Osteoblast (primary cell): ENCODE data around the gene SNURF. TPM values are rescaled to one million over a fixed set of nuclear protein-coding genes. Genes with fewer than 3 reads are reported as not detected.
"Not testable (repeated sequence)": the region's sequence is repeated elsewhere in the genome, so short reads cannot be mapped to it uniquely, and the experiment has no call there.

Source experiments
- DNase-seq: peaks from one replicate; pipeline ENCODE4 v3.0.0; 2011; ENCODE audit warnings: low spot score, mixed read lengths; ENCODE audit not compliant: insufficient read length; ENCODE audit errors: missing footprints
- H2AFZ ChIP-seq: 2 replicates; pipeline ENCODE4 v1.6.0; 2011; ENCODE audit warnings: mild to moderate bottlenecking, low read length
- H3K27ac ChIP-seq: 2 replicates; pipeline ENCODE4 v1.5.1; 2011; ENCODE audit warnings: mild to moderate bottlenecking, low read depth, low read length, moderate library complexity
- H3K27me3 ChIP-seq: 2 replicates; pipeline ENCODE4 v1.6.0; 2012; ENCODE audit warnings: mild to moderate bottlenecking, control low read depth, inconsistent platforms, low read length, moderate library complexity; ENCODE audit not compliant: insufficient read depth
- H3K36me3 ChIP-seq: 2 replicates; pipeline ENCODE4 v1.5.1; 2011; ENCODE audit warnings: mild to moderate bottlenecking, low read length, control low read depth, moderate library complexity; ENCODE audit not compliant: insufficient read depth
- H3K4me1 ChIP-seq: 2 replicates; pipeline ENCODE4 v1.5.1; 2011; ENCODE audit warnings: mild to moderate bottlenecking, low read length, control low read depth, moderate library complexity; ENCODE audit not compliant: insufficient read depth
- H3K4me2 ChIP-seq: 2 replicates; pipeline ENCODE4 v1.6.0; 2011; ENCODE audit warnings: mild to moderate bottlenecking, low read length; ENCODE audit not compliant: insufficient read depth
- H3K4me3 ChIP-seq: fragments of 200-600 bp; sonication (generic); 3 replicates; pipeline ENCODE4 v1.5.1; 2012; ENCODE audit warnings: mild to moderate bottlenecking, low read length, inconsistent platforms; ENCODE audit not compliant: insufficient read depth
- H3K79me2 ChIP-seq: 2 replicates; pipeline ENCODE4 v1.6.0; 2012; ENCODE audit warnings: mild to moderate bottlenecking, low read length, control low read depth, inconsistent platforms; ENCODE audit not compliant: insufficient read depth
- H3K9me3 ChIP-seq: 2 replicates; pipeline ENCODE4 v1.5.1; 2011; ENCODE audit warnings: low read depth, low read length, control low read depth
- H4K20me1 ChIP-seq: 2 replicates; pipeline ENCODE4 v1.6.0; 2012; ENCODE audit warnings: mild to moderate bottlenecking, low read length, control low read depth; ENCODE audit not compliant: insufficient read depth
- CTCF ChIP-seq: IDR thresholded peaks from 2 replicates; pipeline ENCODE4 v1.5.1; 2011; ENCODE audit warnings: mild to moderate bottlenecking, low read depth, low read length, moderate library complexity; ENCODE audit errors: extremely low read depth
- total RNA-seq: library from RNA; depleted of rRNA; stranded (reverse); fragments of >200 nt; gene quantifications from 2 replicates; pipeline ENCODE4 v1.2.3, GENCODE V29; 2012

SNURF gene
- total RNA-seq, 1 donor = 17.0 TPM

- H3K4me1 ChIP-seq = no peaks in the 10 kb centered on the region
- no peak for DNase-seq
- no peaks in the 10 kb centered on the region for H3K79me2 ChIP-seq
- no peak for TF ChIP-seq CTCF
- no peaks in the 10 kb centered on the region for H3K27me3 ChIP-seq
- H3K4me2 ChIP-seq = no peak overlapping the region
- no peaks in the 10 kb centered on the region for H4K20me1 ChIP-seq
- H3K36me3 ChIP-seq = peaks cover 9% of the 10 kb centered on the region
- H3K27ac ChIP-seq = no peak overlapping the region
- no peak overlapping the region for H2AFZ ChIP-seq
- no peaks in the 10 kb centered on the region for H3K9me3 ChIP-seq
- H3K4me3 ChIP-seq = no peak overlapping the region
Measured at GRCh38 chr15:24971772-24972171, 17.0 kb downstream of the SNURF start.

- not testable (repeated sequence) for H2AFZ ChIP-seq, H3K9me3 ChIP-seq, H4K20me1 ChIP-seq, H3K27me3 ChIP-seq, H3K4me1 ChIP-seq, H3K79me2 ChIP-seq, DNase-seq, H3K4me2 ChIP-seq, H3K4me3 ChIP-seq, H3K36me3 ChIP-seq, H3K27ac ChIP-seq
Measured at GRCh38 chr15:24972707-24973106, 17.9 kb downstream of the SNURF start.

- Histone ChIP-seq H3K27ac (no peak overlapping the region), H3K9me3 (no peaks in the 10 kb centered on the region), H3K79me2 (no peaks in the 10 kb centered on the region), H3K27me3 (no peaks in the 10 kb centered on the region), H3K4me3 (no peak overlapping the region), H3K36me3 (peaks cover 35% of the 10 kb centered on the region), H3K4me1 (no peaks in the 10 kb centered on the region), H3K4me2 (no peak overlapping the region), H2AFZ (no peak overlapping the region), H4K20me1 (no peaks in the 10 kb centered on the region)
- DNase-seq = no peak
- peak; percentile 5 for TF ChIP-seq CTCF
Measured at GRCh38 chr15:24976932-24977331, 22.1 kb downstream of the SNURF start.

DNA sequence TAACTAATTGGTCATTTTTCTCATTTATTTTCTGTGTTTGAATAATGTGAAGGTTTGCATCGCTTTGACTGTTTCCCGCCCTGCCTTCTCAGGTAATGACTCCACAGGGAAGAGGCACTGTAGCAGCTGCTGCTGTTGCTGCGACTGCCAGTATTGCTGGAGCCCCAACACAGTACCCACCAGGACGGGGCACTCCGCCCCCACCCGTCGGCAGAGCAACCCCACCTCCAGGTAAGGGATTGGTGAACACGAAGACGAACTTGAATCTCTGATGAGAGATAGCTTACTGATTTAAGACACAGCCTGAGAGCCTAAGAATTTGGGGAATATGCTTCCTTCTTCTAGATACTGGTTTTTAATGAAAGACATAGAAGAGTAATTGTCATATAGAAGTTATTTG is 22.9 kb downstream of the SNURF start:
- Histone ChIP-seq H3K4me1 (no peaks in the 10 kb centered on the region), H3K4me2 (no peak overlapping the region), H2AFZ (no peak overlapping the region), H3K4me3 (no peak overlapping the region), H3K79me2 (no peaks in the 10 kb centered on the region), H3K9me3 (no peaks in the 10 kb centered on the region), H3K36me3 (peaks cover 40% of the 10 kb centered on the region), H3K27ac (no peak overlapping the region), H4K20me1 (no peaks in the 10 kb centered on the region), H3K27me3 (no peaks in the 10 kb centered on the region)
- TF ChIP-seq CTCF = no peak
- DNase-seq = no peak
